Testis (tissue), 3 donors: Measurements from ENCODE around the gene NDE1. TPM values are rescaled to one million over a fixed set of nuclear protein-coding genes. Genes with fewer than 3 reads are reported as not detected.

ENCODE experiments used
- DNase-seq: peaks from one replicate; pipeline ENCODE4 v3.0.0-alpha.2; 2019
- H3K27ac ChIP-seq, 2 donors: fragments of 200-600 bp; sonication (generic); one replicate each; pipeline ENCODE4 v1.5.1; 2019
- H3K27me3 ChIP-seq: fragments of 200-600 bp; sonication (generic); one replicate; pipeline ENCODE4 v1.5.1; 2019
- H3K36me3 ChIP-seq: fragments of 200-600 bp; sonication (generic); one replicate; pipeline ENCODE4 v1.5.1; 2017; ENCODE audit warnings: low read depth; ENCODE audit errors: missing control alignments
- H3K4me1 ChIP-seq: fragments of 200-600 bp; sonication (generic); one replicate; pipeline ENCODE4 v1.5.1; 2019
- H3K4me3 ChIP-seq, 2 donors: fragments of 200-600 bp; sonication (generic); one replicate each; pipeline ENCODE4 v1.5.1; 2017 to 2019
- H3K9me3 ChIP-seq: fragments of 200-600 bp; sonication (generic); one replicate; pipeline ENCODE4 v1.5.1; 2017
- POLR2A ChIP-seq: fragments of 450-650 bp; IDR thresholded peaks from one replicate; pipeline ENCODE4 v1.6.1; 2017; ENCODE audit warnings: antibody characterized with exemption, mild to moderate bottlenecking, moderate library complexity
- WGBS, 2 donors: methylation state at CpG; one replicate each; pipeline ENCODE4 v1.1.5; 2018; 5-methylcytosine and 5-hydroxymethylcytosine counted together
- intact Hi-C: fragments of 100-400 bp; cut with DNase I; formaldehyde crosslinking; loops from one replicate; pipeline ENCODE4 v1.15.1; 2023; ENCODE audit warnings: low total_unique reads
- polyA plus RNA-seq: library from polyadenylated mRNA; stranded (reverse); fragments of 350-450 nt; fragmentation: Illumina TruSeq; extraction: RNeasy Lipid Tissue Mini Kit (QIAGEN cat#74804); gene quantifications from one replicate; pipeline ENCODE4 v1.2.3, GENCODE V29; 2014; ENCODE audit warnings: low read depth, low replicate concordance; ENCODE audit not compliant: insufficient read depth
- total RNA-seq, 2 donors: library from RNA; depleted of rRNA; stranded (reverse); fragments of >200 nt; gene quantifications; one replicate each; pipeline ENCODE4 v1.2.3, GENCODE V29; 2016
- TF ChIP-seq, protein P1 (sequence below), 3 experiments: fragments of 450-650 bp in 2 of 3; fragments of 200-600 bp in 1 of 3; sonication (generic) in 1 of 3; IDR thresholded peaks; one replicate each; pipeline ENCODE4 v1.5.1; 2016 to 2019; ENCODE audit warnings: antibody characterized with exemption in 3 of 3, mild to moderate bottlenecking in 2 of 3, moderate library complexity in 1 of 3

Gene NDE1
- total and polyA plus RNA-seq, 3 donors from 2014 or later = 45.2 to 84.3 (median 51.6) TPM

DNA sequence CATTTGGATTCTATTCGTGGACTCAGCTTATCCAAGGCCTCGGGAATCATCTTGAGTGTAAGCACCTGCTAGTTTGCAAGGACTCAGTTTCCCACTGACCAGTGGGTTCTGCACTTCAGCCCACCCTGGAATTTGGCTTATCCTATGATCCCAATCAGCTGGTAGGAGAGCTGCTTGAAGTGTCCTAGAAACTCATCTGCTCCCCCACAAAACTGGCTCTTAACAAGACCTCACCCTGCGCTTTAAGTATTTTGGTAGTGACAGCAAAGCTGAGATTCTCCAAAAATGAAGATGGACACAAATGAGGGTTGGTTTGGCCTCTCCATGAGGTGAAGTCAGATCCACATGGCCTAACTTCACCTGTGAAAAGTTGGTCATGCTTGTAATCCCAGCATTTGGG, 57.3 kb downstream of the NDE1 start:
- WGBS, 2 donors = 92 to 100% methylated on average over 1 to 3 of the region's 3 CpGs
- intact Hi-C loops = no loop called here
- Histone ChIP-seq H3K4me3 (no peak overlapping the region), H3K9me3 (no peaks in the 10 kb centered on the region), H3K27ac (no peak overlapping the region), H3K36me3 (no peaks in the 10 kb centered on the region), H3K4me1 (peaks cover 3% of the 10 kb centered on the region), H3K27me3 (no peaks in the 10 kb centered on the region)
- no peak for DNase-seq
- no peak for TF ChIP-seq POLR2A
- TF ChIP-seq, protein P1, sequence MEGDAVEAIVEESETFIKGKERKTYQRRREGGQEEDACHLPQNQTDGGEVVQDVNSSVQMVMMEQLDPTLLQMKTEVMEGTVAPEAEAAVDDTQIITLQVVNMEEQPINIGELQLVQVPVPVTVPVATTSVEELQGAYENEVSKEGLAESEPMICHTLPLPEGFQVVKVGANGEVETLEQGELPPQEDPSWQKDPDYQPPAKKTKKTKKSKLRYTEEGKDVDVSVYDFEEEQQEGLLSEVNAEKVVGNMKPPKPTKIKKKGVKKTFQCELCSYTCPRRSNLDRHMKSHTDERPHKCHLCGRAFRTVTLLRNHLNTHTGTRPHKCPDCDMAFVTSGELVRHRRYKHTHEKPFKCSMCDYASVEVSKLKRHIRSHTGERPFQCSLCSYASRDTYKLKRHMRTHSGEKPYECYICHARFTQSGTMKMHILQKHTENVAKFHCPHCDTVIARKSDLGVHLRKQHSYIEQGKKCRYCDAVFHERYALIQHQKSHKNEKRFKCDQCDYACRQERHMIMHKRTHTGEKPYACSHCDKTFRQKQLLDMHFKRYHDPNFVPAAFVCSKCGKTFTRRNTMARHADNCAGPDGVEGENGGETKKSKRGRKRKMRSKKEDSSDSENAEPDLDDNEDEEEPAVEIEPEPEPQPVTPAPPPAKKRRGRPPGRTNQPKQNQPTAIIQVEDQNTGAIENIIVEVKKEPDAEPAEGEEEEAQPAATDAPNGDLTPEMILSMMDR (IDR thresholded peaks at IDR 0.05) = no peak

DNA sequence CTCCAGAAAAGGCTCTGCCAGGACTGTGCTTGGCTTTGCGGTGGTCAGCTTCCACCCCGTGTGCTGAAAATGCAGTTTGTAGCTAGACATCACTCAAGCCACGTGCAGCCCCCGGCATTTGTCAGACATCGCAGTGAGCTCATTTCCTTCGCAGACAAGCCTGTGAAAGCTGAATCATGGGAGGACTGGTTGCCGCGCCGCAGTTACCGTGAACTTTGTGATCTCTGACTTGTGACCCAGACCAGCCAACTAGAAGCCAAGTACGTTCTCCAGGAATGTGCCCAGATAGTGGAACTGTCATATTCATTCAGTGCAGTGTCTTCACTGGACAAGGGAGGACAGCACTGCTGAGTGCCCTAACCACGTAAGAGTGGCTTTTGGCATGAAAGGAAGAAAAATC, 58.1 kb downstream of the NDE1 start:
- intact Hi-C loops = no loop called here
- TF ChIP-seq, protein P1 (IDR thresholded peaks at IDR 0.05) = no peak
- no peak for TF ChIP-seq POLR2A
- Histone ChIP-seq H3K9me3 (no peaks in the 10 kb centered on the region), H3K36me3 (no peaks in the 10 kb centered on the region), H3K4me1 (peaks cover 3% of the 10 kb centered on the region), H3K4me3 (no peak overlapping the region), H3K27me3 (no peaks in the 10 kb centered on the region), H3K27ac (no peak overlapping the region)
- DNase-seq = no peak
- WGBS, 2 donors = 61 to 89% methylated on average over 8 to 12 of the region's 12 CpGs

DNA sequence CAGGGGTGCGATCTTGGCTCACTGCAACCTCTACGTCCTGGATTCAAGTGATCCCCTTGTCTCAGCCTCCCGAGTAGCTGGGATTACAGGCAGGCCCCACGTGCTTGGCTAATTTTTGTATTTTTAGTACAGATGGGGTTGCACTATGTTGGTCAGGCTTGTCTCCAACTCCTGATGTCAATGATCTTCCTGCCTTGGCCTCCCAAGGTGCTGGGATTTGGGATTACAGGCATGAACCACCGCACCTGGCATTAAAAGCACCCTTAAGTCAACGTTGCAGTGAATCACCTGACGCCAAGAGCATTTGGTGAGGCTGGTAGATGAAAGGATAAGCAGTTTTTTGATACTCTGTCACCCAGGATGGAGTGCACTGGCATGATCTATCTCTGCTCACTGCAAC, 59.0 kb downstream of the NDE1 start:
- no peak for TF ChIP-seq POLR2A
- TF ChIP-seq, protein P1 (IDR thresholded peaks at IDR 0.05) = no peak
- 78 to 88% methylated on average over 7 of the region's 7 CpGs for WGBS, 2 donors
- Histone ChIP-seq H3K36me3 (no peaks in the 10 kb centered on the region), H3K4me3 (no peak overlapping the region), H3K27ac (no peak overlapping the region), H3K27me3 (no peaks in the 10 kb centered on the region), H3K4me1 (peaks cover 3% of the 10 kb centered on the region), H3K9me3 (no peaks in the 10 kb centered on the region)
- DNase-seq = no peak
- intact Hi-C loops = no loop called here

DNA sequence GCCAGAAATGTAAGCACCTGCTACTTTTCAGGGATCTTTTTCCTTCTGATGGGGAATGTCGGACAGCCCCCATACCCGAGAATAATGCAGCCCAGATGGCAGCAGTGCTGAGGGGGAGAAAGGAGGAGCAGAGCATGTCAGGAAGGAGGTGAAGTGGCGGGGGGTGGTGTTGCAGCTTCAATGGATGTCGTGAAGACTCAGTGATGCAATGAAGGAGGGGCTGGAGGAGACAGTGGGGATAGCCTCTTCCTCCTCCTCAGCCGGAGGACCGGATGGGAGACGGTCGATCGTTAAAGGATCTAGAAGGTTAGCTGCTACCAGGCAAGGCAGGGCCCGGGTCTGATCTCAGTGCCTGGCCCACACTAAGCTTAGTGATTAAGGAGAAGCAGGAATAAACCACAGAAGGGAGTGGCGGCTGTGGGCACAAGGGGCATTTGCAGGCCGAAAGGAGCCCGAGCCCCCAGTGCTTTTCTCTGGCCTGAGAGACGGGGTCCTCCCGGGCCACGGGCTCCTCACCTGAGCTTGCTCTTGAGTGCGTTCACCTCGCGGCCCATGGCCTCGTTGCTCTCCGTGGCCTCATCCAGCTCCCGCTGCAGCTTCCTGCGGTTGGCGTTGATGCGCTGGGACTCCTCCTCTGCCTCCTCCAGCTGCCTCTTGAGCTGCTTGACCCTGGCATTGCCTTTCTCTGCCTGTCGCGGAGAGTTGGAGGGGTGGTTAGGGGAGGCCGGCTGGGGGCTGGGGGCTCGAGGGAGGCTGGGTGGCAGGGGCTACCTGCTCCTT, 64.5 kb downstream of the NDE1 start:
- Histone ChIP-seq H3K9me3 (no peaks in the 10 kb centered on the region), H3K27me3 (no peaks in the 10 kb centered on the region), H3K27ac (no peak overlapping the region), H3K4me1 (no peaks in the 10 kb centered on the region), H3K36me3 (no peaks in the 10 kb centered on the region), H3K4me3 (no peak overlapping the region)
- intact Hi-C loops = no loop called here
- WGBS, 2 donors = 87 to 88% methylated on average over 28 to 29 of the region's 29 CpGs
- TF ChIP-seq, protein P1 (IDR thresholded peaks at IDR 0.05) = no peak
- TF ChIP-seq POLR2A = no peak
- no peak for DNase-seq

DNA sequence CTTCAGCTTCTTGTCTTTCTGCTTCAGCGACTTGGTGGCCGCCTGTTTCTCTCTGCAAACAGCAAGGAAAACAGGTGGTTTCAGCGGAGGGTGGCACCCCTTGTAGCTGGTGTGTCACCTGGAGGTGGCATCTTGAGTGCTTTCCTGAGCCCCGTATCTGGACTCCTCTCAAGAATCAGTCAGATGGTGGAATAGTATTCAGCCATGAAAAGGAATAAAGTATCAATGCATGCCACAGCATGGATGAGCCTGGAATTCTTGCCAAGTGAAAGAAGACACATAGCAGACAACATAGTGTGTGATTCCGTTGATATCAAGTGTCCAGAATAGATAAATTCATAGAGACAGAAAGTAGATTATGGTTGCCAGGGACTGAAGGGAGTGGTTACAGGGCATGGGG, 65.2 kb downstream of the NDE1 start:
- Histone ChIP-seq H3K36me3 (no peaks in the 10 kb centered on the region), H3K27ac (no peak overlapping the region), H3K27me3 (no peaks in the 10 kb centered on the region), H3K9me3 (no peaks in the 10 kb centered on the region), H3K4me3 (no peak overlapping the region), H3K4me1 (no peaks in the 10 kb centered on the region)
- intact Hi-C loops = no loop called here
- 83 to 91% methylated on average over 5 of the region's 5 CpGs for WGBS, 2 donors
- DNase-seq = no peak
- TF ChIP-seq, protein P1 (IDR thresholded peaks at IDR 0.05) = no peak
- no peak for TF ChIP-seq POLR2A
